Adipose tissue (tissue), 3 donors: ENCODE measurements around the gene MAML3. TPM values are rescaled to one million over a fixed set of nuclear protein-coding genes. Genes with fewer than 3 reads are reported as not detected.

ENCODE experiments used
- H3K27ac ChIP-seq: one replicate; pipeline ENCODE4 v1.5.1; 2013; ENCODE audit warnings: low read depth, low read length
- WGBS, 3 donors: extraction: QIAGEN DNeasy Blood & Tissue Kit; methylation state at CpG; one replicate each; pipeline ENCODE4 v1.1.7; 2013; 5-methylcytosine and 5-hydroxymethylcytosine counted together
- polyA plus RNA-seq, 3 donors: library from polyadenylated mRNA; stranded (reverse); fragments of 200-250 nt; gene quantifications; one replicate each; pipeline ENCODE4 v1.2.3, GENCODE V29; 2013
- donor health status: healthy with polysubstance abuse.
- donor health status: Bipolar disorder and iron deficiency.
- donor health status: healthy.

MAML3 gene
- polyA plus RNA-seq, 3 donors = 2.8 to 3.2 (median 3.1) TPM

- WGBS, 3 donors = 40 to 62% (median 51%) methylated on average over 8 of the region's 8 CpGs
- H3K27ac ChIP-seq = no peak overlapping the region
Observed at GRCh38 chr4:140135529-140136088, 18.4 kb downstream of the MAML3 start.

GRCh38 chr4:140134746-140135425 lies 19.1 kb downstream of the MAML3 start:
- WGBS, 3 donors = 81 to 84% (median 84%) methylated on average over 9 of the region's 9 CpGs
- no peak overlapping the region for H3K27ac ChIP-seq

GRCh38 chr4:140133576-140133975 lies 20.4 kb downstream of the MAML3 start:
- WGBS, 3 donors = 86 to 90% (median 88%) methylated on average over 3 of the region's 3 CpGs

GRCh38 chr4:140131675-140132229 lies 22.2 kb downstream of the MAML3 start:
- WGBS, 3 donors = 92 to 95% (median 93%) methylated on average over 5 of the region's 5 CpGs
- H3K27ac ChIP-seq = no peak overlapping the region

More at GRCh38 chr4:140133576-140133975, 20.4 kb downstream of the MAML3 start:
- no peak overlapping the region for H3K27ac ChIP-seq

GRCh38 chr4:140130677-140131076 lies 23.3 kb downstream of the MAML3 start:
- 81 to 93% (median 87%) methylated on average over 2 of the region's 2 CpGs for WGBS, 3 donors
- H3K27ac ChIP-seq = no peak overlapping the region

GRCh38 chr4:140127422-140127821 lies 26.6 kb downstream of the MAML3 start:
- 93 to 94% (median 93%) methylated on average over 2 of the region's 2 CpGs for WGBS, 3 donors
- H3K27ac ChIP-seq = no peak overlapping the region

- 75 to 89% (median 82%) methylated on average over 6 of the region's 6 CpGs for WGBS, 3 donors
- no peak overlapping the region for H3K27ac ChIP-seq
Observed at GRCh38 chr4:140126261-140126660, 27.7 kb downstream of the MAML3 start.

GRCh38 chr4:140125374-140125773 lies 28.6 kb downstream of the MAML3 start:
- H3K27ac ChIP-seq = no peak overlapping the region
- WGBS, 3 donors = 83 to 90% (median 87%) methylated on average over 2 of the region's 2 CpGs

- H3K27ac ChIP-seq = no peak overlapping the region
- WGBS, 3 donors = 88 to 92% (median 89%) methylated on average over 8 of the region's 8 CpGs
Observed at GRCh38 chr4:140123666-140124377, 30.2 kb downstream of the MAML3 start.

- 35 to 59% (median 57%) methylated on average over 1 of the region's 1 CpG for WGBS, 3 donors
- no peak overlapping the region for H3K27ac ChIP-seq
Observed at GRCh38 chr4:140122891-140123290, 31.1 kb downstream of the MAML3 start.

GRCh38 chr4:140121646-140122045 lies 32.3 kb downstream of the MAML3 start:
- WGBS, 3 donors = 89 to 95% (median 92%) methylated on average over 3 of the region's 3 CpGs
- H3K27ac ChIP-seq = no peak overlapping the region

GRCh38 chr4:140118931-140119640 lies 34.9 kb downstream of the MAML3 start:
- no peak overlapping the region for H3K27ac ChIP-seq
- 85 to 94% (median 91%) methylated on average over 4 of the region's 4 CpGs for WGBS, 3 donors

- no peak overlapping the region for H3K27ac ChIP-seq
- WGBS, 3 donors = 96 to 98% (median 97%) methylated on average over 5 of the region's 5 CpGs
Observed at GRCh38 chr4:140117947-140118346, 36.0 kb downstream of the MAML3 start.

- 58 to 83% (median 59%) methylated on average over 4 of the region's 4 CpGs for WGBS, 3 donors
- H3K27ac ChIP-seq = no peak overlapping the region
Observed at GRCh38 chr4:140116442-140117104, 37.4 kb downstream of the MAML3 start.

GRCh38 chr4:140115140-140115539 lies 38.8 kb downstream of the MAML3 start:
- no peak overlapping the region for H3K27ac ChIP-seq

GRCh38 chr4:140113653-140114052 lies 40.3 kb downstream of the MAML3 start:
- 80 to 89% (median 85%) methylated on average over 2 of the region's 2 CpGs for WGBS, 3 donors
- H3K27ac ChIP-seq = no peak overlapping the region

GRCh38 chr4:140112576-140112975 lies 41.4 kb downstream of the MAML3 start:
- 69 to 81% (median 80%) methylated on average over 2 of the region's 2 CpGs for WGBS, 3 donors
- H3K27ac ChIP-seq = no peak overlapping the region

GRCh38 chr4:140111256-140111655 lies 42.7 kb downstream of the MAML3 start:
- 97 to 100% (median 99%) methylated on average over 1 of the region's 1 CpG for WGBS, 3 donors
- H3K27ac ChIP-seq = no peak overlapping the region
